GM18508 (cell line): Measurements from ENCODE around the gene ERCC4.

Experiments
- ATAC-seq: cut with Tn5 transposase; IDR thresholded peaks from one replicate; pipeline ENCODE4 v1.9.1; 2021; ENCODE audit warnings: moderate number of reproducible peaks; ENCODE audit not compliant: insufficient read depth, unreplicated experiment

ERCC4 gene

DNA sequence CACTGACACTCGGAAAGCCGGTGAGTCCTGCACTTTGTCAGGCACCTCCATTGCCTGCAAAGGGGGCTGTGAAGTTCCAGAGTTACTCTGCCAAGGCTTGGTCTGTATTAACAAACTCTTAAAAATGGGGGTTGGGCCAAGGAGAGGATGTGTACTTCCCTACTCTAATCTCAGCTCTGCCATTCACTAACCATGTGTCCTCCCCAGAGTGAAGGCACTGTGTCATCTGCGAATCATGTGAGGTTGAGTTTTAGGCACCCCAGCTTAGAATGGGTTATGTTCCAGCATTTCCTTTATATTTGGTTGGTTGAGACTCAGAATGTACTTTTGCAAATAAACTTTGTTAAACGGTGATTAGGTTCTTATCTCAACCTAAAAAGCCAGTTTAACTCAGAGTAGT, 24.9 kb downstream of the ERCC4 start:
- no peak for ATAC-seq

DNA sequence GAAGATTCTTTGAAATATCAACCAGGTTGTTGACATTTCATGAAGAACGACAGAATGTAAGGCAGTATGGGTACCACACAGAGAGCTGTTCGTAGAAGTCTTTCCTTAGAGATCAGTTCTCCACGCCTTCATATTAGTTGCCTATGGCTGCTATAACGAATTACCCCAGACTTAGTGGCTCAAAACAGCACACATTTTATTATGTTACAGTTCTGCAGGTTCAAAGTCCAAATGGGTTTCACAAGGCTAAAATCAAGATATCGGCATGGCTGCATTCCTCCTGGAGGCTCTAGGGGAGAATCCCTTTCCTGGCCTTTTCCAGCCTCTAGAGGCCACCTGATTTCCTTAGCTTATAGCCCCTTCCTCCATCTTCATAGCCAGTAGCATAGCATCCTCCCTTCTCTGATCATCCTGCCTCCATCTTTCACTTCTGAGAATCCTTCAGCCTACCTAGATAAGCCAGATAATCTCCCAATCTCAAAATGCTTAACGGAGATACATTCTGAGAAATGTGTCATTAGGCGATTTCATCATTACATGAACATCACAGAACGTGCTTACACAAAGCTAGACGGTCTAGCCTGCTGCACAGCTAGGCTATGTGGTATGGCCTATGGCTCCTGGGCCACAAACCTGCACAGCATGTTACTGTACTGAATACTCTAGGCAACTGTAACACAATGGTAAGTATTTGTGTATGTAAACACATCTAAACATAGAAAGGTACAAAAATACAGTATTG, 26.0 kb downstream of the ERCC4 start:
- no peak for ATAC-seq

DNA sequence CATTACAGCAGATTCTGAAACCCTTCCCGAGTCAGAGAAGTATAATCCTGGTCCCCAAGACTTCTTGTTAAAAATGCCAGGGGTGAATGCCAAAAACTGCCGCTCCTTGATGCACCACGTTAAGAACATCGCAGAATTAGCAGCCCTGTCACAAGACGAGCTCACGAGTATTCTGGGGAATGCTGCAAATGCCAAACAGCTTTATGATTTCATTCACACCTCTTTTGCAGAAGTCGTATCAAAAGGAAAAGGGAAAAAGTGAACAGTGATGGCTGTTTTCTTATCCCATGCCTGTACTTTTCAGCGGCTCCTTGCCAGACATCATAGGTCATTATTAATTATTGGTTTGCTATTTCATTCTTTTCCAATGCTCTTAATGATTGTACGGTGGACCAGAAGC, 28.1 kb downstream of the ERCC4 start:
- ATAC-seq, result no peak

DNA sequence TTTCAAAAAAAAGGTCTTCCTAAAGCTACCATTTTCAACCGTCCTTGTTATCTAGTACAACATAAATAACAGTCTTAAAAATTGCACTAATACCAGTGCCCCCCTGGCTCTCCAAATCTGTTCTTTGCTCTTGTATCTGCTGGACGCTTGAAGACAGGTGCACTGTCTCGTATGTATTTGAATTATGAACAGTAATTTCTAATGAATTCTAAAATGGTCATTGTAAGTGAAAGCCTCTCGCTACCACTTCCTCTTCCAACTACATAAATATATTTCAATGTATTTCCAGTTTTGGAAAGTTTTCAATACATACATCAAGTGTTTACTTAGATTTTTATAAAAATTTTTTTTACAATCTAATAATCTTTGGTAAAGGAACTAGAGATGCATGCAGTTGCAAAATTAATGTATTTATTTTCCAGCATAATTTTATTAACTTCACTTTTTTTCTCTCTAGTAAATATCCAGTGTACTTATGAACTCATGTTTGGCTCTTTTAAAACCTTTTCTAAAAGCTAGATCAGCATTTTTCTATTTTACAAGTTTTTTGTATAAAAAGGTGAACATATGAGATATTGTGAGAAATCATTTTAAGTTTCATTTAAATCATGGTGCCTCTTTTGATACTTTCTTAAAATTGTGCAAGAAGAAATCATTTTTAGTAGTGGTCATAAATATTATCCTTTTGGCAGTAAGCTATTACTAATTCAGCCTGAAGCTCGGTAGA, 31.0 kb downstream of the ERCC4 start:
- ATAC-seq, result no peak

DNA sequence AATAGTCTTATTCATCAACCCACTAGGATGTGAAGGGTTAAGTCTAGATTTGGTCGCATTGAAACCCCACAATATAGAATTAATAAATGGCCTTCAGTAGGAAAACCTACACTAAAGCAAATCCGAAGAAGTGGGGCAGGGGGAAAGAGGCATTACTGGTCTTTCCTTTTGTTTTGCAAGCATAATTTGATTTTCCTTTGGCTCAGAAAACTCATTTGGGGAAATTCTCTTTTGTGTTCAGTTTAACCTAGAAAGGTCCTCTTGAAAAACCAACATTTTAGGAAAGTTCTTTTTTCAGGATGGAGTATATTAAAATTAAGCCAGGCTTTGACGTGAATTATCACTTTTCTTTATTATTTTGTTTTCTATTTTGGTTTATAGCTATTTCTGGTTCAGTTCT, 31.7 kb downstream of the ERCC4 start:
- ATAC-seq, result no peak

DNA sequence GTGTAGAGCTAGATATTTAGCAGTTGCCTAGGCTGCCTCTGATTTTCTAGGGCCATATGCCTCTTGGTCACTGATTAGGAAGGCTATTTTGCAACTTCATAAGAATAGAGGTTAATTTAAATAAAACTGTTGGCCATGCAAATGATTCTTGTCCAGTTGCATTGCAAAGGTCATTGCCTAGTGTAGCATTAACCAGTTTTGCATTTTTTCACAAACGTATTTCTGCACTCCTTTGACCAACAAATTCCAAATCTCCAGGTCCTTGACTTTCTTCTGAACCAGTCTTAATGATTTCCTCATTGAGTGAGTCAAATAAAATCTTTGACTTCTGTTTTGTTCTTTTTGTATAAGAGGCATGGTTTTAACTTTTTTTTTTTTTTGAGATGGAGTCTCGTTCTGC, 33.5 kb downstream of the ERCC4 start:
- ATAC-seq, result no peak

DNA sequence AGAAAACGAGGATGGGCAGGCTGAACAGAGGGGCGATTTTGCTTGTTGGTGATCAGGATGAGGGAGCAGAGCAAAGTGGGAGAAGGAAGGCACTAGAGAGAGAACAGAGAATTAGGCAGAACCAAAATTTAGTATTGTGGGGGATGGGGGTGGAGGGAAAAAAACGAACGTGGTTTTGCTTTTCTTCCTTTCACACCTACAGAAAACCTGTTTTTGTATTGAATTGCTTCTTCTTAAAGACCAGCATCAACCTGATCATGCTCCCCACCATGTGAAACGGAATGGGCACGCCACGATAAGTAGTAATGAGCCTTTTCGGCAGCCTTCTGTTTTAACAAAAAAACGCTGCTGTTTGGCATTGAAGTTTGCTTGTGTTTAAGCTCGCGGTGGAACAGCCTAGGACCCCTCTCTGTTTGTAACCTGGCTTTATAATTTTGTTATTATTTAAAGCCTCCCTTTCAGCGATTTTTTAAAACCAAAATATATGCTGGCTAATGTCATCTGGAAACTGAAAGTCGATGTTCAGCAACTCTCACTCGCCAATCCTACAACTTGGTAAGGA, 36.8 kb downstream of the ERCC4 start:
- no peak for ATAC-seq

DNA sequence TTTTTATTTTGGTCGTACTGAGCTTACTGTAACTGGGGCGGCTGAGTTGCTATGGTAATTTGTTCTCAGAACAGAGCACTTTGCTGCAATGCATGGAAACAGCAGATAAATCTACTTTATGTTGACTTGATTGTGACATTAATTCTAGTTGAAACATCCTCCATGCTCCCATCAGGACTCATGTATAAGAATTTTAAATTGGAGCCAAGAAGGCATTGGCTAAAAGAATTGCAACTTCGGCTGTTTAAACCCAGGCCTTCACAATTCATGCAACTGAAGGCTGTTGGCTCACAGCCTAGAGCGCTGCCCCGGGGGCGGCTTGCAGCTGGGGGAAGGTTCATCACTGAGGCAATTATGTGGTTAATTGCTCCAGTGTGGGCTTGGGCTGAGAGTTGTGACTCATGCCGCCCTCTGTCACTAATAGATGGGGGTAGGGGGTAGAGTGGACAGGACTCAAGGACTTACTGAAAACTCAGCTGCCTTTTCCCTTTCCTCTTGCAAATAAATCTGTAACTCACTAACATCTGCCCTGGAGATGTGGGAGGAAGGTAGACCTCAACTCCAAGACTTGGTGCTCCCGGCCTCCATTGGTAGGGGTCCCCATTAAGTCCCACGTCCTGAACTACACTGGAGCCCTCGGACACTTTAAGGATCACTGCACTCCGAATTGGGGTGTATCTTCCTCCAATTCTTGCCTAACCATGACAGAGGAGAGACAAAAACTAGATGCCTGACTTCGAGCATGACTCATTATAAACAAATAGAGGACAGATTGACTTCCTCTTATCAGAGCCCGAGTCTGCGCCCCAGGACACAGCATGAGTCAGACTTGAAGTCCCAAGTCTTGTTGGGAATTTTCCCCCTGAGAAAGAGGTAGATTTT, 37.5 kb downstream of the ERCC4 start:
- peak; percentile 51 for ATAC-seq

DNA sequence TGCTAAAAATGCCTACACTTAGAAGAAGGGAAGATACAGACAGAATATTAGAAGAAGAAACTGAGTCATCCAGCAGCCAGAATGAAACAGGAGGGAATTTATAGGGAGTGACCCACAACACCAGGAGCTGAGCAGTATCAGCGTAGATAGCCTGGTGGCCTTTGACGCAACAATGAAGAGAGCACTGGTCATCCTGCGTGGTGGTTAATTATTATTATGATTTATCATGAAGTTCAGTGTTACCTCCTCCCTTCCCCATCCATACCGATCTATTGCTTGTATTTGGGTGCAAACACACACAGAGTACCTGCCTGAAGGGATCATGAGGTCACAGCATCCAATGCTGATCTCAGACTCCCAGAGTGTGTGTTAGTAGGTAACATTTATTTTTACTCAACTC, 38.5 kb downstream of the ERCC4 start:
- no peak for ATAC-seq

DNA sequence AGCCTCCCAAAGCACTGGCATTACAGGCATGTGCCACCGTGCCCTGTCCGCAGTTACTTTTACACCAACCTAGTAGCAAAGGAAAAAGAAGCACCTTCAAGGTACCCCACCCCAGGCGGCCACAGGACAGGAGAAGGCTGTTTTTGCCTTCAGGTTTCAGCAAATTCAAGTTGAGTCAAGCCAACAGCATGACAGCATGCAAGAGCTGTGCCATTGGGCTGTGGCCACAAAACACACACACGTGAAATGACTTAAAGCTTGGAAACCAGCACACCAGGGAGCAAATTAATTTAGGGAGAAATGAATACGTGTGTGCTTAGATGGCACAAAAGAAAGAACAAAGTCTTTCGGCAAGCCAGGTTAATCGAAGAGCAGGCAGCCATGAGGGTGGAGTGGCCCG, 39.7 kb downstream of the ERCC4 start:
- no peak for ATAC-seq

DNA sequence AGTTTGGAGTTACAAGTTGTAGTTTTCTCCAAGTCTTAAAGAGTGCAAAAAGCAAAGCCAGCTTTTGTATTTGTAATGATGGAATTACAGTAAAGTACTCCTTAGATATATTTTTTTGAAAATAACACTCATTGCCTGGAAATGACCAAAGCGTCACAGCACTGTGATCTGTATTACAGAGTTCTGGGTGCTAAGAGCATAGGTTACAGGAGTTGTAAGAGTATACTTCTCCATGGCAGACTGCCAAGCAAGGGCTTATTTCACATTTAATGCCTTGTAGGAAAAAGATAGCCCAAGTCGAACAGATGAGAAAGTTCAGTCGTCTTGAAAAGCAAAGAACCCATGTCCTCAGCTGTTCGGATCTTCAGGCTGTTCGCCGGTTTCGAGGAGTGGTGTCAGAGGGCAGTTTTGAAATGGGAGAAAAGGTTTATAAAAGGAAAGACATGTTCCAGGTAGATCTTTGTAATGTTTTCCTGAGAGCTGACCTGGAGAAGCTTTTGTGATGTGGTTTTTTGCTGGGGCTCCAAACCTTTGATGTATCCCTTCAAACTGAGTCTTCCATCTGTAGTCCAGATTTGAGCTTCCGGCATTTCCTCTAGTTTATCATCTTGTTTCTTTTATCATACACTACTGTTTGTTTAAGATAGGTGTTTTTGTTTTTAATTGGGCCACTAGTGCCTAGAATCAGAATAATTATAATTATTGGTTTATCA, 41.3 kb downstream of the ERCC4 start:
- ATAC-seq, result no peak

DNA sequence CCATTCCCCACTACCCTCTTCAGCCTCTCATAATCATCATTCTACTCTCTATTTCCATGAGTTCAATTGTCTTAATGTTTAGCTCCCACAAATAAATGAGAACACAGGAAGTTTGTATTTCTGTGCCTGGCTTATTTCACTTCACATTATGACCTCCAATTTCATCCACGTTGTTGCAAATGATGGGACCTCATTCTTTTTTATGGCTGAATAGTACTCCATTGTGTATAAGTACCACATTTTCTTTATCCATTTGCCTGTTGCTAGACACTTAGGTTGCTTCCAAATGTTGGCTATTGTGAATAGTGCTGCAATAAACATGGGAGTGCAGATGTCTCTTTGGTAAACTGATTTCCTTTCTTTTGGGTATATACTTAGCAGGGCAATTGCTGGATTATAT, 42.3 kb downstream of the ERCC4 start:
- no peak for ATAC-seq

DNA sequence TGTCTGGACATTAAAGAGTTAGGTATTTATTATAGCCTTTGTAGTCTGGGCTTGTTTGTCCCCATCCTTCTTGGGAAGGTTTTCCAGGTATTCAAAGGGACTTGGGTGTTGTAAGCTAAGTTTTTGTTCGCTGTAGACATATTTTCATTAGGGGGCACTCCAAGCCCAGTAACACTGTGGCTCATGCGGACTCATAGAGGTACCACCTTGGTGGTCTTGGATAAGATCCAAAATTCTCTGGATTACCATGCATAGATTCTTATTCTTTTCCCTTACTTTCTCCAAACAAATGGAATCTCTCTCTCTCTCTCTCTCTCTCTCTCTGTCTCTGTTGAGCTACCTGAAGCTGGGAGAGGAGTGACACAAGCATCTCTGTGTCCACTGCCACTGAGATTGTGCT, 48.9 kb downstream of the ERCC4 start:
- ATAC-seq, result no peak

DNA sequence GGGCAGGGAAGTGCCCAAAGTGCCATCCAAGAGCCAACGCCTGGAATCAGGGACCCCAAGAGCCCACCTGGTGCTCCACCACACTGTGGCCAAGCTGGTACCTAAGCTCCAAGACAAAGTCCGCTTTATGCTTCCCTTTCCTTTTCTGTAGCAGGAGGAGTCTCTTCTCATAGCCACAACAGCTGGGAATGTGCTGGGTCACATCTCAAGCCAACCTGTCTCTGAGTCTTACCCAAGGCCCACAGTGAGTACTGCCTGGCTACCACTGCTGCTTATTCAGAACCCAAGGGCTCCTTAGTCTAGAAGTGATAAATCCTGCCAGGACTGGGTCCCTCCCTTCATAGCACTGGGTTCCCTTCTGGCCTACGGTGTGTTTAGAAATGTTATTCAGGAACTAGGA, 49.8 kb downstream of the ERCC4 start:
- no peak for ATAC-seq

DNA sequence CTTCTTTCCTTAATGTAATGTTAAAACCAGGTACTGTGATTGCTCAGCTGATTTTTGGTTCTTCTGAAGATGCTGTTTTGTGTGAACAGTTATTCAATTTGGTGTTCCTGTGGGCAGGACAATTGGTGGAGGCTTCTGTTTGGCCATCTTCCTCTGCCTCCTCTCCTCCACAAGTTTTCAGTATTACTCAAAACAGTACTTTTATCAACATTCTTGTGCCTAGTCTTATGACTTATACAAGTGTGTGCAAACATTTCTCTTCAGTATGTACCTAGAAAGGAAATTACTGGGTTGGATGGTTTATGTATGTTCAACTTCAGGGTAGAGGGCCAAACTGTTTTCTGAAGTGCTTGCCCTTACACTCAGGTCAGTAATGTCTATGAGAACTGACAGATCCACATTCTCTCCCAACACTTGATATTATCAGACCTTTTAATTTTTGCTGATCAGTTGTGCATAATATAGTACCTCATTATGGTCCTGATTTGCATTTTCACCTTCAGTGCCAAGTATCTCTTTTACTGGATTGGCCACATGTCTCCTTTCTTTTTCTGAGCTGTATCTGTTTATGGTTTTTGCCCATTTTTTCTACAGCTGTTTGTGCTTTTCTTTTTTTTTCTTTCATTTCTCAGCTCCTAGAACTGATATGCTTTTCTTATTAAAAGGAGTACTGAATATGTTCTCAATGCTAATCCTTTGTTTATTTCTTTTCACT, 50.9 kb downstream of the ERCC4 start:
- no peak for ATAC-seq

DNA sequence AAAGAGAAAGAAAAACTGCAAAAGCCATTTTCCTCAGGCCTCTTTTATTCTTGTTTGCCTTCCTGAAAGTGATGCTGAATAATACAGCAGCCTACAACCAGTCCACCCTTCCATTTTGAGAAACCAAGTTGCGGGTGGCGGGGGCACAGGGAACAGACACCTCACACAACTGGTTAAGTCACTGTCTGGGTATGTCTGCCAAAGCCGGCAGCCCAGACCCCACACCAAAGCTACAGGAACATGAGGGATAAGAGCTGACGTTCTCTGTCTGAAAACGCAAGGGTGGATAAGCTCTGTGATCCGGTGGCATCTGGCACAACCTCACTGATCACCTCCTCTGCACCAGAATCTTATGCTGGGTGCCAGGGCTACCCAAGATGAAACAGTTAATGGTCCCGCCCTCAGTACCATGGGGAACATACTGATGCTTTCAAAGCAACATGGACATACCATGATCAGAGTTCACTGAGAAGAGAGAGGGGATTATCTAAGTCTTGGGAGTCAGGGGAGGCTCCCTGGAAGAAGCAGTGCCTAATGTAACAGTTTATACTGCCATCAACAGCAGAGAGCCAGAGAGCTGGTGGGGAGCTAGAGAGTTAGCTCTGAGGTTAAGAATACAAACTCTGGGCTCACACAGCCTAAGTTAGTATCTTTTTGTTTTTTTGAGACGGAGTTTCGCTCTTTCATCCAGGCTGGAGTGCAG, 53.5 kb downstream of the ERCC4 start:
- no peak for ATAC-seq

DNA sequence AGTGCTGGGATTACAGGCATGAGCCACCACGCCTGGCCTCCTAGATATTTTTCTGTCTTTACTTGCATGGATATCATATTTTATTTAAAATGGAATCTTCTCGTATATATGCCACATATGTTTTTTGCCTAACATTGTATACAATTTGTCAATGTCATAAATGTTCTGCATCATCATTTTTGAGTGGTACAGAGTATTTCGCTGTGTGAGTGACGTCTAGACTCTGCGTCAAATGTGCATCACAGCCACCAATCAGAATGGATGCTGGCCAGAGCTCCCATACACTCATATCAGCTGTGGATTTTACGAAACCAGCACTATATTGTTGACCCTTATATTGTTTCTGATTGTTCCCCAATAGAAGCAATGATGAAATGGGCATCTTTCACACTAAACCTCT, 57.2 kb downstream of the ERCC4 start:
- no peak for ATAC-seq

DNA sequence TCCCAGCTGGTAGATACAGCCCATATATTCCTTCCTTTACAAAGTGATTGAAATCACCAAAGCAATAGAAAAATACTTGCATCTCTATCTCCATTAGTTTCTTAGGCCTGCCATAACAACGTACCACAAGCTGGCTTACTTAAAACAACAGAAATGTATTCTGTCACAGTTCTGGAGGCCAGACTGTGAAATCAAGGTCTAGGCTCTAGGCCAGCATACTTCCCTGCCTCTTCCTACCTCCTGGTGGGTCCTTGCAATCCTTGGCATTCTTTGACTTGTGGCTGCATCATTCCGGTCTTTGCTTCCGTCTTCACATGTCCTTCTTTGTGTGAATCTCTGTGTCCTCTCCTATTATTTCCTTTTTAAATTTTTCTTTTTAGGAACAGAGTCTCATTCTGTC, 62.5 kb downstream of the ERCC4 start:
- no peak for ATAC-seq

DNA sequence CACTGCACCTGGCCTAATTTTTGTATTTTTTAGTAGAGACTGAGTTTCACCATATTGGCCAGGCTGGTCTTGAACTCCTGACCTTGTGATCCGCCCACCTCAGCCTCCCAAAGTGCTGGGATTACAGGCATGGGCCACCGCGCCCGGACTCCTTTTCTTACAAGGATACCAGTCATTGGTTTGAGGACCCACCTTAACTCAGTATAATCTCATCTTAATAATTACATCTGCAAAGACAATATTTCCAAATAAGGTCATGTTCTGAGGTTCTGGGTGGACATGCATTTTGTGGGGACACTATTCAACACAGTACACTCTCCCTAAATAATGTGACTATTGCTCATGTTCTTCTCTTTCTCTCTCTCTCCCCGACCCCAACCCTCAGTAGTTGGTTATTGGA, 63.7 kb downstream of the ERCC4 start:
- ATAC-seq, result no peak
